Activated CD8-positive, alpha-beta T cell treated with anti-CD3 and anti-CD28 coated beads for 36 hours (primary cell): Measurements from ENCODE around the gene YPEL3. TPM values are rescaled to one million over a fixed set of nuclear protein-coding genes. Genes with fewer than 3 reads are reported as not detected.

Experiments
- ATAC-seq: fragments of 200-7000 bp; cut with Tn5 transposase; one replicate; pipeline ENCODE4 v1.10.0; 2021; ENCODE audit warnings: mild to moderate bottlenecking, moderate library complexity
- CTCF ChIA-PET: fragments of 350-600 bp; sonication (Branson Sonifier 250); formaldehyde crosslinking; loops from one replicate; lab custom pipeline; 2021; ENCODE audit warnings: antibody characterized with exemption; lab: Charles Lee
- POLR2A ChIA-PET: fragments of 350-600 bp; sonication (Branson Sonifier 250); formaldehyde crosslinking; loops from one replicate; lab custom pipeline; 2021; ENCODE audit warnings: antibody characterized with exemption; lab: Charles Lee
- DNase-seq: peaks from one replicate; pipeline ENCODE4 v3.0.0-alpha.2; 2020
- H3K27ac Mint-ChIP-seq: one replicate; pipeline ENCODE4 v1.8.0; 2021; ENCODE audit warnings: mild to moderate bottlenecking, mixed read lengths
- H3K27me3 Mint-ChIP-seq: one replicate; pipeline ENCODE4 v1.8.0; 2021; ENCODE audit warnings: mixed read lengths
- H3K36me3 Mint-ChIP-seq: one replicate; pipeline ENCODE4 v1.8.0; 2021; ENCODE audit warnings: low read depth, mixed read lengths
- H3K4me1 Mint-ChIP-seq: one replicate; pipeline ENCODE4 v1.8.0; 2021; ENCODE audit warnings: low read depth, mixed read lengths
- H3K4me3 Mint-ChIP-seq: one replicate; pipeline ENCODE4 v1.8.0; 2021; ENCODE audit warnings: mild to moderate bottlenecking, moderate library complexity, mixed read lengths
- H3K9me3 Mint-ChIP-seq: one replicate; pipeline ENCODE4 v1.8.0; 2021; ENCODE audit warnings: mixed read lengths
- CTCF ChIP-seq: fragments of 200-600 bp; IDR thresholded peaks from one replicate; pipeline ENCODE4 v1.8.0; 2022; ENCODE audit warnings: antibody characterized with exemption, mild to moderate bottlenecking
- intact Hi-C: fragments of 100-400 bp; cut with micrococcal nuclease; formaldehyde crosslinking; loops from one replicate; pipeline ENCODE4 v1.10.0; 2022
- total RNA-seq, 2 experiments: library from RNA; stranded (reverse); gene quantifications; one replicate each; pipeline ENCODE4 v1.2.3, GENCODE V29; 2021

Gene YPEL3
- total RNA-seq, 2 experiments from 2014 or later: 17.7 to 19.5 TPM

- H3K4me1 Mint-ChIP-seq: peaks cover 26% of the 10 kb centered on the region
- TF ChIP-seq CTCF: no peak
- H3K27me3 Mint-ChIP-seq: no peaks in the 10 kb centered on the region
- DNase-seq (peak; percentile 43), ATAC-seq (peak; percentile 80)
- ChIA-PET CTCF (interaction anchor here (0.8 to 1.9 kb wide), 10 partner anchors 12 to 267 kb away, joined by 3 to 16 read pairs (median 4); partner anchors contain the start of gene TBX6), POLR2A (interaction anchor here (1.2 kb wide), 1 partner anchor 12 kb away, joined by 4 read pairs; no protein-coding TSS in a partner anchor)
- H3K27ac Mint-ChIP-seq: peak overlapping the region; percentile 50
- intact Hi-C loops: no loop called here
- H3K36me3 Mint-ChIP-seq: no peaks in the 10 kb centered on the region
- H3K9me3 Mint-ChIP-seq: no peaks in the 10 kb centered on the region
- no peak overlapping the region for H3K4me3 Mint-ChIP-seq
These were observed 46.8 kb upstream of the YPEL3 start for GRCh38 chr16:30142672-30143346.

DNA sequence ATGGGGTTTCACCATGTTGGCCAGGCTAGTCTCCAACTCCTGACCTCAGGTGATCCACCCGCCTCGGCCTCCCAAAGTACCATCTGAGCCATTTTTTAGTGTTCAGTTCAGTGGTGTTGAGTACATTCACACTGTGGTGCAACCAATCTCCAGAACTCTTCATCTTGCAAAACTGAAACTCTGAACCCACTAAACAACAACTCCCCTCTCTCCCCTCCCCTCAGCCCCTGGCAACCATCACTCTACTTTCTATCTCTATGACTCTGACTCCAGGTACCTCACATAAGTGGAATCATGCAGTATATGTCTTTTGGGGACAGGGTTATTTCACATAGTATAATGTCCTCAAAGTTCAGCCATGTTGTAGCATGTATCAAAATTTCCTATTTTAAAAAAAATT lies 45.7 kb upstream of the YPEL3 start:
- ChIA-PET POLR2A (no interaction called here), CTCF (interaction anchor here (1.2 to 1.9 kb wide), 3 partner anchors 11 to 37 kb away, joined by 4 to 16 read pairs (median 9); no protein-coding TSS in a partner anchor)
- intact Hi-C loops: no loop called here

DNA sequence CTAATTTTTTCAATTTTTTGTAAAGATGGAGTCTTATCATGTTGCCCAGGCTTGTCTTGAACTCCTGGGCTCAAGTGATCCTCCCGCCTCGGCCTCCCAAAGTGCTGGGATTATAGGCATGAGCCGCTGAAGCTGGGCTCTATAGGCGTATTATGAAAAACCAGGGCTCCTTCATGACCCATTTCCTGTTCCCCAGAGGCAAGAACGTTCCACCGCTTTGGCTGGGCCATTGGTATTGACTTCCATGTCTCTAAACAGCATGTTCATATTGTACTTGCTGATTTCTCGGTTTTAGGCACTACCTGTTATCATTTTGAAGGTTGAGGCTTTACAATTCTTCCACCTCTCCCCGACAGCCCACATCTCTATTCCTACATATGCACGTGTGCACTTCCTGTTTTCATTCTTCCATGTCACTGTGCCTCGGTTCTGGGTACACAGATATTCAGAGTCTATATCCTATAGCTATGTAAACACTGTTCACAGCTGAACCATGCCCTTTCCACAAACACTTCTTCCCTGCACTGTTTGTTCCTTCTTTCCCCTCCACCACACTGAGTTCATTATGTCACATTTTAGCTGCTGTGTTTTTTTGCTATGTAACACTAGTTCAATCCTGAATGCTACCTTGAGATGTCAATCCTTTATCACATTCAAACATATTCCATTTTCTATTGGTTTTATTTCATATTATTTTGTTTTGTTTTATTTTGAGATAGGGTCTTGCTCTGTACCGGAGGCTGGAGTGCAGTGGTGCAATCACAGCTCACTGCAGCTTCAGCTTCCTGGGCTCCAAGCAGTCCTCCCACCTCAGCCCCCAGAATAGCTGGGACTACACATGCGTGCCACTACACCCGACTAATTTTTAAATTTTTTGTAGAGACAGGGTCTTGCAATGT lies 43.8 kb upstream of the YPEL3 start:
- CTCF ChIA-PET: interaction anchor here (1.0 to 1.4 kb wide), 2 partner anchors 9 to 14 kb away, joined by 3 read pairs; no protein-coding TSS in a partner anchor
- TF ChIP-seq CTCF: no peak
- POLR2A ChIA-PET: no interaction called here
- ATAC-seq (no peak), DNase-seq (peak; percentile 20)
- intact Hi-C loops: no loop called here
- Mint-ChIP-seq H3K4me3 (no peak overlapping the region), H3K27ac (peak overlapping the region; percentile 60), H3K9me3 (no peaks in the 10 kb centered on the region), H3K27me3 (no peaks in the 10 kb centered on the region), H3K36me3 (no peaks in the 10 kb centered on the region), H3K4me1 (peaks cover 23% of the 10 kb centered on the region)

More for the DNA sequence above, 45.7 kb upstream of the YPEL3 start:
- H3K9me3 Mint-ChIP-seq: no peaks in the 10 kb centered on the region
- no peak overlapping the region for H3K4me3 Mint-ChIP-seq
- DNase-seq (no peak), ATAC-seq (peak; percentile 40)
- no peak overlapping the region for H3K27ac Mint-ChIP-seq
- TF ChIP-seq CTCF: no peak
- H3K36me3 Mint-ChIP-seq: no peaks in the 10 kb centered on the region
- no peaks in the 10 kb centered on the region for H3K27me3 Mint-ChIP-seq
- peaks cover 26% of the 10 kb centered on the region for H3K4me1 Mint-ChIP-seq

- ChIA-PET POLR2A (interaction anchor here (0.6 to 1.7 kb wide), 2 partner anchors 46 to 257 kb away, joined by 3 to 7 read pairs; partner anchors contain the start of genes CORO1A and ZNF48), CTCF (no interaction called here)
- intact Hi-C loops: no loop called here
- Mint-ChIP-seq H3K36me3 (no peaks in the 10 kb centered on the region), H3K4me3 (no peak overlapping the region), H3K9me3 (no peaks in the 10 kb centered on the region), H3K27ac (no peak overlapping the region), H3K4me1 (peaks cover 16% of the 10 kb centered on the region), H3K27me3 (no peaks in the 10 kb centered on the region)
- ATAC-seq (no peak), DNase-seq (no peak)
- TF ChIP-seq CTCF: no peak
These were observed 41.9 kb upstream of the YPEL3 start for GRCh38 chr16:30137897-30138296.
